GM13976 (cell line): Measurements from ENCODE around the gene ZDHHC16.
A peak's percentile ranks its signal among the peaks of the same experiment; 100 is the strongest.

Source experiments
- DNase-seq: peaks from one replicate; pipeline ENCODE4 v3.0.0; 2012; ENCODE audit warnings: low spot score
- CTCF ChIP-seq: IDR thresholded peaks from 2 replicates; pipeline ENCODE4 v1.5.1; 2012; ENCODE audit warnings: borderline replicate concordance, mild to moderate bottlenecking; ENCODE audit not compliant: insufficient read depth; ENCODE audit errors: extremely low read depth, missing control alignments, control extremely low read depth
- in situ Hi-C: fragments of 300-500 bp; cut with MboI; formaldehyde crosslinking; loops from one replicate; pipeline ENCODE4 v1.12.0; 2022; ENCODE audit warnings: low sequenced_read_pairs, mixed read lengths, inconsistent platforms; ENCODE audit not compliant: unreplicated experiment

Gene ZDHHC16

GRCh38 chr10:97425964-97426775 lies 19.8 kb upstream of the ZDHHC16 start, which contains the start of gene PGAM1:
Gene PGAM1 (plus strand): TSS chr10:97426191. CDS start chr10:97426308, 117 bp downstream.
- in situ Hi-C loops = no loop called here
- peak; percentile 97 for TF ChIP-seq CTCF
- peak; percentile 100 for DNase-seq

- no peak for DNase-seq
- in situ Hi-C loops = no loop called here
These were observed 19.0 kb upstream of the ZDHHC16 start for GRCh38 chr10:97426776-97427570.

GRCh38 chr10:97427571-97428179 lies 18.3 kb upstream of the ZDHHC16 start:
- DNase-seq = no peak
- in situ Hi-C loops = no loop called here

More at GRCh38 chr10:97426776-97427570, 19.0 kb upstream of the ZDHHC16 start:
- TF ChIP-seq CTCF = no peak

GRCh38 chr10:97428572-97428981 lies 17.4 kb upstream of the ZDHHC16 start:
- no peak for TF ChIP-seq CTCF
- in situ Hi-C loops = no loop called here
- no peak for DNase-seq

More at GRCh38 chr10:97427571-97428179, 18.3 kb upstream of the ZDHHC16 start:
- TF ChIP-seq CTCF = no peak

GRCh38 chr10:97434055-97434454 lies 11.9 kb upstream of the ZDHHC16 start:
- no peak for TF ChIP-seq CTCF
- DNase-seq = no peak
- in situ Hi-C loops = no loop called here

GRCh38 chr10:97434557-97434956 lies 11.4 kb upstream of the ZDHHC16 start:
- no peak for DNase-seq
- in situ Hi-C loops = no loop called here
- TF ChIP-seq CTCF = no peak
